ENCODE data around the gene MRNIP. TPM values are rescaled to one million over a fixed set of nuclear protein-coding genes. Genes with fewer than 3 reads are reported as not detected.
"Not testable (repeated sequence)": the region's sequence is repeated elsewhere in the genome, so short reads cannot be mapped to it uniquely, and the experiment has no call there.

The MRNIP gene
- total and polyA plus RNA-seq, 2 of the 4 experiments (the other 2 are of a cell fraction) = 6.6 to 24.7 TPM

DNA sequence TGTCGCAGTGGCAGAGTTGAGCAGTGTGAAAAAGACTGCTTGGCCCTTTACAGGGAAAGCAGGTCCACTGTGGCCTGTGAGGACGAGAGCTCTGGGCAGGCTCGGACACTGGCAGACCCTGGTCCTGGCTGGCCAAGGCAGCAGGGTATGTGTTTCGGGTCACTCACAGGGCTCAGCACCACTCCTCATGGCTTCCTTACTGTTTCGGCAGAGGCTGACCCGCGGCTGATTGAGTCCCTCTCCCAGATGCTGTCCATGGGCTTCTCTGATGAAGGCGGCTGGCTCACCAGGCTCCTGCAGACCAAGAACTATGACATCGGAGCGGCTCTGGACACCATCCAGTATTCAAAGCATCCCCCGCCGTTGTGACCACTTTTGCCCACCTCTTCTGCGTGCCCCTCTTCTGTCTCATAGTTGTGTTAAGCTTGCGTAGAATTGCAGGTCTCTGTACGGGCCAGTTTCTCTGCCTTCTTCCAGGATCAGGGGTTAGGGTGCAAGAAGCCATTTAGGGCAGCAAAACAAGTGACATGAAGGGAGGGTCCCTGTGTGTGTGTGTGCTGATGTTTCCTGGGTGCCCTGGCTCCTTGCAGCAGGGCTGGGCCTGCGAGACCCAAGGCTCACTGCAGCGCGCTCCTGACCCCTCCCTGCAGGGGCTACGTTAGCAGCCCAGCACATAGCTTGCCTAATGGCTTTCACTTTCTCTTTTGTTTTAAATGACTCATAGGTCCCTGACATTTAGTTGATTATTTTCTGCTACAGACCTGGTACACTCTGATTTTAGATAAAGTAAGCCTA, 22.2 kb downstream of the MRNIP start:
- Histone ChIP-seq H2BK15ac (ENCODE audit: low read depth, low read length) (no peak overlapping the region), H2BK20ac (ENCODE audit: low read depth, low read length) (no peak overlapping the region), H3K36me3 (ENCODE audit: control insufficient read depth, insufficient read depth, low read length) (peaks cover 67% of the 10 kb centered on the region), H3K9me3 (ENCODE audit: control insufficient read depth, insufficient read depth, low read length) (no peaks in the 10 kb centered on the region), H2AK9ac (replicated peaks; ENCODE audit: low read depth, low read length, poor library complexity) (peak overlapping the region; percentile 20), H3K4ac (ENCODE audit: low read depth, low read length) (no peak overlapping the region), H3K4me2 (ENCODE audit: low read depth, low read length) (no peak overlapping the region), H3K4me1 (ENCODE audit: control insufficient read depth, insufficient read depth, low read length) (no peaks in the 10 kb centered on the region), H3K9ac (ENCODE audit: low read depth, low read length) (no peak overlapping the region), H3K4me3 (ENCODE audit: insufficient read depth, low read depth, low read length) (no peak overlapping the region), H3K56ac (ENCODE audit: extremely low read depth, insufficient read depth, low read length) (no peak overlapping the region), H4K20me1 (ENCODE audit: insufficient read depth, low read length) (peaks cover 65% of the 10 kb centered on the region), H3K14ac (replicated peaks; ENCODE audit: low read depth, low read length) (no peak overlapping the region), H3K27me3 (ENCODE audit: control insufficient read depth, insufficient read depth, low read length) (no peaks in the 10 kb centered on the region), H2AFZ (replicated peaks; ENCODE audit: low read length, poor library complexity) (no peak overlapping the region), H3K23ac (ENCODE audit: low read depth, low read length) (no peak overlapping the region), H4K8ac (ENCODE audit: low read depth in 2 of 2, low read length in 2 of 2) (no peak overlapping the region), H3K9me1 (ENCODE audit: insufficient read depth, low read length) (no peaks in the 10 kb centered on the region; the same call in none of the 2 replicates), H4K5ac (ENCODE audit: low read depth, low read length) (no peak overlapping the region), H2AK5ac (ENCODE audit: low read depth, low read length) (no peak overlapping the region), H3K27ac (ENCODE audit: insufficient read depth, low read length) (no peak overlapping the region), H3K79me1 (ENCODE audit: low read depth in 1 of 2, low read length in 2 of 2) (peaks cover 9 to 35% of the 10 kb centered on the region in 2 experiments; a peak in 3 of 4 replicates), H4K91ac (ENCODE audit: insufficient read depth, low read depth, low read length) (no peak overlapping the region; the same call in 1 of the 2 replicates), H2BK120ac (ENCODE audit: low read depth, low read length) (no peak overlapping the region), H3K18ac (ENCODE audit: low read depth, low read length) (no peak overlapping the region), H2BK5ac (ENCODE audit: low read depth, low read length, poor library complexity, severe bottlenecking) (no peak overlapping the region)
- in situ Hi-C loops (cut with MboI; ENCODE audit: low sequenced_read_pairs) (no loop called here), dilution Hi-C loops (cut with HindIII; ENCODE audit: low sequenced_read_pairs, unreplicated experiment) (no loop called here), intact Hi-C loops (cut with micrococcal nuclease) (no loop called here)
- CTCF ChIA-PET = no interaction called here
- ATAC-seq (ENCODE audit: low read depth) = peak; percentile 16
- POLR2A ChIA-PET (ENCODE audit: unreplicated experiment) = interaction anchor here (0.5 kb wide), 1 partner anchor 95 kb away, joined by 3 read pairs; no protein-coding TSS in a partner anchor
- 97% methylated on average over 12 of the region's 19 CpGs; no CpG with 5 or more reads in 1 of the 2 experiments for WGBS, 2 experiments (ENCODE audit: extremely low coverage in 2 of 2, insufficient read length in 1 of 2)
- TSS peak; percentile 94 for BruUV-seq (replicated peaks)
- TF ChIP-seq, protein P1, sequence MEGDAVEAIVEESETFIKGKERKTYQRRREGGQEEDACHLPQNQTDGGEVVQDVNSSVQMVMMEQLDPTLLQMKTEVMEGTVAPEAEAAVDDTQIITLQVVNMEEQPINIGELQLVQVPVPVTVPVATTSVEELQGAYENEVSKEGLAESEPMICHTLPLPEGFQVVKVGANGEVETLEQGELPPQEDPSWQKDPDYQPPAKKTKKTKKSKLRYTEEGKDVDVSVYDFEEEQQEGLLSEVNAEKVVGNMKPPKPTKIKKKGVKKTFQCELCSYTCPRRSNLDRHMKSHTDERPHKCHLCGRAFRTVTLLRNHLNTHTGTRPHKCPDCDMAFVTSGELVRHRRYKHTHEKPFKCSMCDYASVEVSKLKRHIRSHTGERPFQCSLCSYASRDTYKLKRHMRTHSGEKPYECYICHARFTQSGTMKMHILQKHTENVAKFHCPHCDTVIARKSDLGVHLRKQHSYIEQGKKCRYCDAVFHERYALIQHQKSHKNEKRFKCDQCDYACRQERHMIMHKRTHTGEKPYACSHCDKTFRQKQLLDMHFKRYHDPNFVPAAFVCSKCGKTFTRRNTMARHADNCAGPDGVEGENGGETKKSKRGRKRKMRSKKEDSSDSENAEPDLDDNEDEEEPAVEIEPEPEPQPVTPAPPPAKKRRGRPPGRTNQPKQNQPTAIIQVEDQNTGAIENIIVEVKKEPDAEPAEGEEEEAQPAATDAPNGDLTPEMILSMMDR (conservative IDR thresholded peaks at IDR 0.05; ENCODE audit: low read depth, low read length) = 0 out of 2 replicates have a peak, but pooled peaks have one; percentile 3
- TF ChIP-seq POLR2A (IDR thresholded peaks at IDR 0.05; ENCODE audit: low read depth, low read length) (peak; percentile 47), NFE2L2 (IDR thresholded peaks at IDR 0.05; ENCODE audit: low read depth, low read length) (no peak)
- peak; percentile 52 for DNase-seq

DNA sequence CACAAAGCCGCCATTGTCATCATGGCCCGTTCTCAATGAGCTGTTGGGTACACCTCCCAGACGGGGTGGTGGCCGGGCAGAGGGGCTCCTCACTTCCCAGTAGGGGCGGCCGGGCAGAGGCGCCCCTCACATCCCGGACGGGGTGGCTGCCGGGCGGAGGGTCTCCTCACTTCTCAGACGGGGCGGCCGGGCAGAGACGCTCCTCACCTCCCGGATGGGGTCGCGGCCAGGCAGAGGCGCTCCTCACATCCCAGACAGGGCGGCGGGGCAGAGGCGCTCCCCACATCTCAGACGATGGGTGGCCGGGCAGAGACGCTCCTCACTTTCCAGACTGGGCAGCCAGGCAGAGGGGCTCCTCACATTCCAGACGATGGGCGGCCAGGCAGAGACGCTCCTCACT, 23.7 kb downstream of the MRNIP start:
- H4K91ac ChIP-seq (ENCODE audit: insufficient read depth, low read depth, low read length); H2AFZ ChIP-seq (replicated peaks; ENCODE audit: low read length, poor library complexity); H3K9me1 ChIP-seq (ENCODE audit: insufficient read depth, low read length); H4K5ac ChIP-seq (ENCODE audit: low read depth, low read length); H3K4me3 ChIP-seq (ENCODE audit: insufficient read depth, low read depth, low read length); H3K4me2 ChIP-seq (ENCODE audit: low read depth, low read length); H3K4ac ChIP-seq (ENCODE audit: low read depth, low read length); BruUV-seq (replicated peaks); dilution Hi-C loops (cut with HindIII; ENCODE audit: low sequenced_read_pairs, unreplicated experiment); H2AK5ac ChIP-seq (ENCODE audit: low read depth, low read length); ATAC-seq (ENCODE audit: low read depth); intact Hi-C loops (cut with micrococcal nuclease); POLR2A ChIA-PET (ENCODE audit: unreplicated experiment); H3K14ac ChIP-seq (replicated peaks; ENCODE audit: low read depth, low read length); H3K9me3 ChIP-seq (ENCODE audit: control insufficient read depth, insufficient read depth, low read length); H3K27me3 ChIP-seq (ENCODE audit: control insufficient read depth, insufficient read depth, low read length); H2BK20ac ChIP-seq (ENCODE audit: low read depth, low read length); in situ Hi-C loops (cut with MboI; ENCODE audit: low sequenced_read_pairs); H3K23ac ChIP-seq (ENCODE audit: low read depth, low read length); H2BK120ac ChIP-seq (ENCODE audit: low read depth, low read length); H3K4me1 ChIP-seq (ENCODE audit: control insufficient read depth, insufficient read depth, low read length); DNase-seq; H3K56ac ChIP-seq (ENCODE audit: extremely low read depth, insufficient read depth, low read length); H2BK5ac ChIP-seq (ENCODE audit: low read depth, low read length, poor library complexity, severe bottlenecking); H3K18ac ChIP-seq (ENCODE audit: low read depth, low read length); H3K9ac ChIP-seq (ENCODE audit: low read depth, low read length); H2AK9ac ChIP-seq (replicated peaks; ENCODE audit: low read depth, low read length, poor library complexity); CTCF ChIA-PET; H2BK15ac ChIP-seq (ENCODE audit: low read depth, low read length); H3K27ac ChIP-seq (ENCODE audit: insufficient read depth, low read length); H4K8ac ChIP-seq (ENCODE audit: low read depth in 2 of 2, low read length in 2 of 2): not testable (repeated sequence)
- Histone ChIP-seq H4K20me1 (ENCODE audit: insufficient read depth, low read length) (peaks cover 80% of the 10 kb centered on the region), H3K36me3 (ENCODE audit: control insufficient read depth, insufficient read depth, low read length) (peaks cover 70% of the 10 kb centered on the region), H3K79me1 (ENCODE audit: low read depth in 1 of 2, low read length in 2 of 2) (peaks cover 14 to 50% of the 10 kb centered on the region in 2 experiments)
- WGBS, 2 experiments (ENCODE audit: extremely low coverage in 2 of 2, insufficient read length in 1 of 2) = no CpG with 5 or more reads among the region's 28 CpGs

Measured in IMR-90 (cell line).